Tongue (tissue), 2 donors: ENCODE data around the gene TRPV5. TPM values are rescaled to one million over a fixed set of nuclear protein-coding genes. Genes with fewer than 3 reads are reported as not detected.

Experiments
- DNase-seq: peaks from one replicate; pipeline ENCODE4 v3.0.0-alpha.2; 2015
- total RNA-seq: library from RNA; depleted of rRNA; stranded (reverse); fragments of >200 nt; gene quantifications from one replicate; pipeline ENCODE4 v1.2.3, GENCODE V29; 2014

Gene TRPV5
- total RNA-seq, 1 donor from 2014 or later: 0.21 TPM

DNA sequence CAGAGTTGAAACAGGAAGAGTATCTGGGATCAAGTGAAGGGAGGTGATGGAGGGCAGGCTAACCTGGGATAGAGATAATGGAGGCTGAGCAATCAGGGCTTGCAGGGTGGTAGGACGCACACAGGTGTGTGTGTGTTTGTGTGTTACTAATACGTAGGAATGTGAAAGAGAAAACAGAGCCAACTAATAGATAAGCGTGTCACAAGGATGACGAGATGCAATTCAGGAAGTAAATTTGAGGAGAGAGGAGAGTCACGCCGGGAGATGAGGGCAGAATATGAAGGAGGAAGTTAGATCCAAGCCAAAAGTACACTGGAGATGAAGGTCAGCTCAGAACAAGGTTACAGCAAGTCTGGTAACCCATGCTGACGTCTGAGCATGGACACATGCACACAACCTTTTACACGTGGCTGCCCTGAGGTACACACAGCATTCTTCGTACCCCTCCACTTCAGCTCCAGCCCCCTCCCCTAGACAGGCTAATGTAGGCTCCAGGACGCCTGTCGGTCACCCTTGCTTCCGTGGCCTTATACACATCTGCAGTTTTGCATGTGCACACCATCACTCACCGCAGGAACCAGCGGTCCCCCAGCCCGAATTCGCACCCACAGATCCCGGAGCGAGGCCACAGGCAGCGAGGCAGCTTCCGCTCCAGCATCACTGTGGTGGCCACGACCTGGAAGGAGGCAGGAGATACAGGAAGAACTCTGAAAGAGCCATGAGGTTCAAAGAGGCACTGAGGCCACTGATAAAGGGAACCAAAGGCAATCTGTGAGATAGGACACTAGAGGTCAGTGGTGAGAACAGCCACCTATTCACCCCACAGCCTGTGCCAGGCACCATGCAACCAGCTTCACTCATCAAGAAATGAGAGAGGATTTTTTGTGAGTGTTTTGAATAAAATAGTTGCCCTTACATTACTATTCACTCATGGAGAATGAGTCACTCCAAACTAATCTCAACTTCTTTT lies 24.3 kb downstream of the TRPV5 start:
- DNase-seq: no peak

DNA sequence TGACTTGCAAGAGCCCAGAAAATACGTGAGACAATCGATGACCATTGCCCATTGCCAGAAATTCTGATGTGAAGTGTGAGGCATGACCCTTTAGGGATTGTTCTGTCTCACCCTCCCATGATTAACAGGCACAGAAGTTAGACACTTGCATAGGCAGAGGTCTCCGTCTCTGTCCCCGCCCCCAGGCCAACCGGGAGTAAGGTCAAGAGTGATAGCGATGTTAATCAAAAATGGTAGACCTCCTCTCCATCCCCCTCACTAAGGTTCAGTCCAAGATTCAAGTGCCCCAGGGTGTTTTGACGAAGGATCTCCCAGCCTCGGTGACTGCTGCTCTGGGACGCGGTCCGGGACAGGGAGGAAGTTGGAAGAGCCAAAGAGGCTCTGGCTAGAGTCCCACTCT lies 25.3 kb downstream of the TRPV5 start:
- no peak for DNase-seq

DNA sequence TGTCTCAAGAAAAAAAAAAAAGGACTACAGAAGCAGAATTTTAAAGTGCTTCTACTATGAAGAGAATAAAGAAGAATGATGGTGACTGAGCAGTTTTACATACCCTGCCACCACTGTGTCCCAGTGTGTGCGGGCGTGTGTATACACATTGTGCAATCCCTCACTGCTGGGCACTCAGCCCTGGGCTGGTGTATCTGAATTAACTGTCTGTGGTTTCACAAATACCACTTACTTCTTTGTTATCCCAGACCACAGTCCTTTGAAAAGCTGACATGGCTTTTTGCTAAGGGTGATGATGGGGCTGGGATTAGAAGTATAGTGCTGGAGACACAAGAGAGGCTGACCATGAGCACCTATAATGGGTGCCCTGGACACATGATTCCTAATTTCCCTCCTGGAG lies 26.9 kb downstream of the TRPV5 start:
- no peak for DNase-seq

DNA sequence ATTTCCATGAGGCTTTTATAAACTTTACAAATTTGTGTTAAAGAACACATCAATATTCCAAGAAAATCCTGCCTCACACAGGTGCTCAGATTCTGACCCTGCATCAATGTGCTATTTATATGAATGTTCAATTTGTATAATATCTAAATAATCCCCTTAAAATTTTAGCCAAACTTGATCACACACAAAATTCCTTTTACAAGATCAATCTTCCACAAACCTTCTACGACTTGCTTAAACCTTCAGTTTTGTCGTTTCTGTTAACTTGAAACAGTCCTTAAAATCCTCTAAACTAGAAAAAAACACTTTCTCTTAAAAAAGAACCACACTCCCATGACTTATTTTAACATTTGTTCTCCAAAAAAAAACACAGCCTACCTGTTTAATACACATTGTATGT lies 27.8 kb downstream of the TRPV5 start:
- no peak for DNase-seq

DNA sequence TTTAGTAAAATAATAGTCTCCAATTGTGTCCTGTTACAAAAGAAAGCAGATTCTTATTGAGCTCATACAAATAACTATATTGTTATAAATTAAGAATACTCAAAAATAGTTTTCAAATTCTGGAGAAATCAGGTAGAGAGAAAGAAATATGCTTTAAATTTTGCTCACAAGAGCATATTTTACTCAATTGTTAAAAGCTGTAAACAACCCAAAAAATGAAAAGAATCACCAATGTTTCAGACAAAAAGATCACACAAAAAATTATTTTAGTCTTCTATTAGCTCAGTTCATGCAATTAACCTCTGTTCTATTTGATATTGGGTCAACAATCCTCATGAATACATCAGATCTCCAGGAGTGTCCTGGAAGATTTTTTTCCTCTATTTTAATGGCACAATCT lies 29.4 kb downstream of the TRPV5 start:
- no peak for DNase-seq

DNA sequence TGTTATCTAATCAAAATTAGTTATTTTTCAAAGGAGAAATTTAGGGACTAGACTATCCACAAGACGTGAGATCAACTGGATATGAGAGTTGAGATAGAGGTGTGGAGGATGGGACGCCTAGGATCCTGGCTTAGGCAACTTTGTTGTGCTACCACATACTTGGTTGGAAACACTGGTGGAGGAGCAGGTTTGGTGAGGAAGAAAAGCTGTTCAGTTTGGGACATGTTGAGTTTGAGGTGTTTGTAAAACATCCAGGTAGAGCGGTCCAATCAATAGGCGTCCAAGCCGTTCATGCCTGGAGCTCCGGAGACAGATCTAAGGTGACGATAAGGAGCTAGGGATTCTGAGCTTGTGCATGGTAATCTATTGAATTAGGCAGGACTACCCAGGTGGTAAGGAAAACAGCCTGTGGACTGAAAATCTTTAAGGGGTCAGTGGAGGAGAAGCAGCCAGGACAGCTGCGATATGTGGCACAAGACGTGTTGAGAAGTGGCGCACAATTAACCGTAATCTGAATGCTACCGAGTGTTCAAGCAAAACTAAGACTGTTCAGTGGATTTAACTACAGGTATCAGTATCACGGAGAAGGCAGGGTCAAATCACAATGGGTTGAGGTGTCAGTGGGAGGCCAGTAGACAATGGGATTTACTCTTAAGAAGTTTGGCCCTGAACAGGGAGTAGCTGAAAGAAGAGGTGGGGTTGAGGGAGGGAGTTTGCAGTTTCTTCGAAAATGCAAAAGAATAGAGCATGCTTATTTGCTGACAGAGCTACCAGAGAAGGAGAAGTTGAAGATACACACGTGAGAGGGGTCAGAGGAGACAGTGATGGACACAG lies 31.9 kb downstream of the TRPV5 start:
- DNase-seq: no peak

DNA sequence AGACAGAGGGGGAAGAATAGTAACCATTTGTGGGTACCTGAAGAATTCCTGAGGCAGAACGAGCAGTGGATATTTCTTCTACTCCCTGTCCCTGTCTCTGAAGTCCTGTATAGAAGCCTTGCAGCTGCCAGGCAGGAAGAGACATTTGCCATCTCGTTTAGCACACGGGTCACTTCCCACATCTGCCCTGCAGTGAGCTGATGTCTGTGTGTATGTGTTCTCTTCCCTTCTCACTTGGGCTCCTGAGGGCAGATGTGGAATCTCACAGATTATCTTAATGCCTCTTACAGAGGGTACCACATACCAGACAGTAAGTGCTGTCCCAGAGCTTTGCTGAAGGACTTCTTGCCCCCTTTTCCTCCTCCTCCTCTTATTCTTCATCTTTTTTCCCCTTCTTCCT lies 33.9 kb downstream of the TRPV5 start:
- DNase-seq: no peak

- DNase-seq: no peak
These were observed 35.0 kb downstream of the TRPV5 start for GRCh38 chr7:142898377-142899170.

GRCh38 chr7:142897691-142898090 lies 35.9 kb downstream of the TRPV5 start:
- no peak for DNase-seq

- DNase-seq: no peak
These were observed 36.7 kb downstream of the TRPV5 start for GRCh38 chr7:142896741-142897379.

- no peak for DNase-seq
These were observed 37.4 kb downstream of the TRPV5 start for GRCh38 chr7:142896151-142896550.

DNA sequence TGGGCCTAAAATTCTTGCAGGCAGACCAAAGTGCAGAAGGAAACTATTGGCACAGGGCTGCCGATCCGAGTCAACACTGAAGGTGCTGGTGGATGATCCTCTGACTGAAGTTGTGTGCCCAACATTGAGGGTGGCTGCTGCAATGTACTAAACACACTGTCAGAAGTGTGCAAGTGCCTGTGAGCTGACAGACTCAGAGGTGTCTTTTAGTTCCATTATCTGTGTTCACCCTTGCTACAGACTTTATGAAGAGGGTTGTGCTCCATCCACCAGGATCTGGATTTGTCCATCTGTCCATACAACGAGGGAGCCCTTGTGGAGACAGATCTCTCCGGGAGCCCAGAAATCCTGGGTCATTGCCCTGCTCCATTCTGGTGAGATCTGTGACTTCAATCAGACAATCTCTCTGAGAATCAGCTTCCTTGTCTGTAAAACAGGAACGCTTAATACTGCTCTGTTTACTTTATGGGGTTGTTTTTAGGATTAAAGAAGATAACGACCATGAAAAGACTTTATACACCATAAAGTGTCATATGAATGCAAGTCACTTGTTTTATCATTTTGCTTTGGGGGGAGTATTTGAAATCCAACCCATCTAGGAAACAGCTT lies 38.5 kb downstream of the TRPV5 start:
- no peak for DNase-seq

- DNase-seq: no peak
These were observed 39.2 kb downstream of the TRPV5 start for GRCh38 chr7:142894112-142894984.

GRCh38 chr7:142892951-142893350 lies 40.6 kb downstream of the TRPV5 start:
- DNase-seq: no peak

DNA sequence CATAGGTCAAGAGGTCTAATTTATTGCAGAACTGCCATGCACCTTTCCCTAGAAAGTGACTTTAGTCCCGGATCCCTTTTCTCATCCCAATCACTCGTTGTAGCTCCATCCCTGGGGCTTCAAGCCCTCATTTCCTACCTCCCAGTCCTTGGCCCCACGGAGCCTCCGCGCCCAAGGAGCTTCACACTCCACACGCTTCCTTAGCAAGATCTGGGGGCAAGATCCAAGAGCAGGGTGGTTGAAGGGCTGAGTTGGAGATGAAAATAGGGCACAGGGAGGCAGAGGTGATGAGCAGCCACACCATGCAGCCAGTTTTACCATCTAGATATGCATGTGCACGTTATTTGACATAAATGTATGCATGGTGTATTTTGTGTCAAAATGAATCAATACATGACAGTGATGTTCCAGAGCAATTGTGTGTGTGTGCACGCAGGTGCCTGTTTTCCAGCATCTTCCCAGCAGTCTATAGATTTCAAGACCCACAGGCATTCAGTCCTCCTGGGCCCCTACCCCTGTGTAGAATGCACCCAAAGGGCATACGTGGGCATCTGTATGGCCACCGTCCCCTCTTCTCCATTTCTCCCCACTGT lies 42.0 kb downstream of the TRPV5 start:
- DNase-seq: no peak

- DNase-seq: no peak
These were observed 42.6 kb downstream of the TRPV5 start for GRCh38 chr7:142890874-142891485.

DNA sequence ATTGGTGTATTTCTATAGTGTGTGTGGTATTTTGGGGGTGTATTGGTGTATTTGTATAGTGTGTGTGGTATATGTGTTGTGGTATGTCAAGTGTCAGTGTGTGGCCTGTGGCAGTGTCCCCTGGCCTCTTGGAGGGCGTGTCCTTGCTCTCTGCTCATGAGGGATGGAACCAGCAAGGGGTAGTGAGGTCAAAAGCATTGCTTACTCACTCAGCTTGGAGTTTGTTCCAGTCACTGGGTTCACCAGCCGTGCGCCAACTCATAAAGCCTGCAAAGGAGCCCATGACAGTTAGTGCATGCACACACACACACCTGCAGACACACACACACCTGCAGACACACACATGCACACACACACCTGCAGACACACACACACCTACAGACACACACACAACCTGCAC lies 43.7 kb downstream of the TRPV5 start:
- DNase-seq: no peak

DNA sequence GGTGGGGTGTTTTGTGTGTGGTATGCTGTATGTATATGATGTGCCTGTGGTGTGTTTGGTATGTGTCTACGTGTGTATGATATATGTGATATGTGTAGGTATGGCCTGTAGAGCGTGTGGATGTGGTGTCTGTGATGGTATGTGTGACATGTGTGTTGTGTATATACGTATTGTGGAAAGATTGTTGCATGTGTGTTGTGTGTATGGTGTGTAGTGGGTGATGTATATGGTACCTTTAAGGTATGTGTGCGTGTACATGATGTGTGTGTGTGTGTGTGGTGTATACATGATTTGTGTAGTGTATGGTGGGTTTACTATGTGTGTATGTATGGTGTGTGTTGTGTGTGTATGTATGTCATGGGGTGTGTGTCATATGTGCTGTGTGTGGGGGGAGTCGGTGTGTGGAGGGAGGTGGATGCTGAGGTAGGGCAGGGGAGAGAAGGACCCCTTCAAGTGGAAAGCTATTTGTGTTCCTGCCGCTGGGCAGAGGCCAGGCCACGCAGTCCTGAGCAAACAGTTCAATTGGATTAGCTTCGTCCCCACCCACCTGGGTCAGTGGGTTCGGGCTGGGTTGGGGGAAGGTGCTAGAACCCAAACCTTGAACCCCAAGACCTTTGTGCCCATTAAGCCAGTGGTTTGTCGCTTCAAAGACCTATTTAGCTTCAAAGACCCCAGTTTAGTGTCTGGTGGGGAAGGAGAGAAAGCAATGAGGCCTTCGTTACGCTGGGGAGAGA lies 46.1 kb downstream of the TRPV5 start:
- DNase-seq: no peak

GRCh38 chr7:142886866-142887265 lies 46.7 kb downstream of the TRPV5 start:
- no peak for DNase-seq
